Measurements from ENCODE around the gene JOSD2.

Gene JOSD2

DNA sequence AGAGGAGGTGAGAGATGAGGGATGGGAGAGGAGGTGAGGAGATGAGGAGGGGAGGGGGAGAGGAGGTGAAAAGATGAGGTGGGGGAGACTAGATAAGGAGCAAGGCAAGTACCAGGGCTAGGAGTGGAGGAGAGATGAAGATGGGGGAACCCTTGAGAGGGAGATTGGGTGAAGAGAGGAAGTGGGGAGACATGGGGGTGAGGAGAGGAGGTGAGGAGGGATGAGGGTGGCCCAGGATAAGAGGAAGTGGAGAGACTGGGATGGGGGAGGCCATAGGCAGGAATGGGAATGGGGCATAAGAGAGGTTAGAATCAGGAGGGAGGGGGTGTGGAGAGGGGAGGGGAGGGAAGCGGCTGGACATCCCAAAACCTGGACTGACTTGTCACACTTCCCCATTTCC is 51.4 kb downstream of the JOSD2 start:
- TF ChIP-seq, protein P1, sequence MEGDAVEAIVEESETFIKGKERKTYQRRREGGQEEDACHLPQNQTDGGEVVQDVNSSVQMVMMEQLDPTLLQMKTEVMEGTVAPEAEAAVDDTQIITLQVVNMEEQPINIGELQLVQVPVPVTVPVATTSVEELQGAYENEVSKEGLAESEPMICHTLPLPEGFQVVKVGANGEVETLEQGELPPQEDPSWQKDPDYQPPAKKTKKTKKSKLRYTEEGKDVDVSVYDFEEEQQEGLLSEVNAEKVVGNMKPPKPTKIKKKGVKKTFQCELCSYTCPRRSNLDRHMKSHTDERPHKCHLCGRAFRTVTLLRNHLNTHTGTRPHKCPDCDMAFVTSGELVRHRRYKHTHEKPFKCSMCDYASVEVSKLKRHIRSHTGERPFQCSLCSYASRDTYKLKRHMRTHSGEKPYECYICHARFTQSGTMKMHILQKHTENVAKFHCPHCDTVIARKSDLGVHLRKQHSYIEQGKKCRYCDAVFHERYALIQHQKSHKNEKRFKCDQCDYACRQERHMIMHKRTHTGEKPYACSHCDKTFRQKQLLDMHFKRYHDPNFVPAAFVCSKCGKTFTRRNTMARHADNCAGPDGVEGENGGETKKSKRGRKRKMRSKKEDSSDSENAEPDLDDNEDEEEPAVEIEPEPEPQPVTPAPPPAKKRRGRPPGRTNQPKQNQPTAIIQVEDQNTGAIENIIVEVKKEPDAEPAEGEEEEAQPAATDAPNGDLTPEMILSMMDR (IDR thresholded peaks at IDR 0.05): no peak
- intact Hi-C loops (cut with DNase I; ENCODE audit: low total_unique reads): no loop called here

DNA sequence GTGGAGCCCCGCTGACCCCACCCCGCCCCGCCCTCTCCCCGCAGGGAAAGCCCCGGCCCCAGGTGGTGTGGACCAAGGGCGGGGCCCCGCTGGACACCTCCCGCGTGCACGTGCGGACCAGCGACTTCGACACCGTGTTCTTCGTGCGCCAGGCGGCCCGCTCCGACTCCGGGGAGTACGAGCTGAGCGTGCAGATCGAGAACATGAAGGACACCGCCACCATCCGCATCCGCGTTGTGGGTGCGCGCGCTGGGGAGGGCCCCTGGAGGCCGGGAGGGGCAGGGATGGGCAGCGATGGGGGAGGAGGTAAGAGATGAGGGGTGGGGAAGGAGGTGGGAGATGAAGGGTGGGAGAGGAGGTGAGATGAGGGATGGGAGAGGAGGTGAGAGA is 51.9 kb downstream of the JOSD2 start:
- no peaks in the 10 kb centered on the region for H3K9me3 ChIP-seq
- no peaks in the 10 kb centered on the region for H3K4me1 ChIP-seq
- peaks cover 0 to 73% of the 10 kb centered on the region in 2 donors for H3K27me3 ChIP-seq
- H3K4me3 ChIP-seq: no peak overlapping the region
- H3K27ac ChIP-seq: no peak overlapping the region
- H3K36me3 ChIP-seq: no peaks in the 10 kb centered on the region
- TF ChIP-seq, protein P1 (IDR thresholded peaks at IDR 0.05): no peak
- intact Hi-C loops (cut with DNase I; ENCODE audit: low total_unique reads): no loop called here
- DNase-seq: no peak

More for the DNA sequence above, 51.4 kb downstream of the JOSD2 start:
- no peaks in the 10 kb centered on the region for H3K4me1 ChIP-seq
- no peak overlapping the region for H3K4me3 ChIP-seq
- no peak overlapping the region for H3K27ac ChIP-seq
- no peaks in the 10 kb centered on the region for H3K36me3 ChIP-seq
- no peaks in the 10 kb centered on the region for H3K9me3 ChIP-seq
- H3K27me3 ChIP-seq: peaks cover 0 to 78% of the 10 kb centered on the region in 2 donors
- DNase-seq: no peak

DNA sequence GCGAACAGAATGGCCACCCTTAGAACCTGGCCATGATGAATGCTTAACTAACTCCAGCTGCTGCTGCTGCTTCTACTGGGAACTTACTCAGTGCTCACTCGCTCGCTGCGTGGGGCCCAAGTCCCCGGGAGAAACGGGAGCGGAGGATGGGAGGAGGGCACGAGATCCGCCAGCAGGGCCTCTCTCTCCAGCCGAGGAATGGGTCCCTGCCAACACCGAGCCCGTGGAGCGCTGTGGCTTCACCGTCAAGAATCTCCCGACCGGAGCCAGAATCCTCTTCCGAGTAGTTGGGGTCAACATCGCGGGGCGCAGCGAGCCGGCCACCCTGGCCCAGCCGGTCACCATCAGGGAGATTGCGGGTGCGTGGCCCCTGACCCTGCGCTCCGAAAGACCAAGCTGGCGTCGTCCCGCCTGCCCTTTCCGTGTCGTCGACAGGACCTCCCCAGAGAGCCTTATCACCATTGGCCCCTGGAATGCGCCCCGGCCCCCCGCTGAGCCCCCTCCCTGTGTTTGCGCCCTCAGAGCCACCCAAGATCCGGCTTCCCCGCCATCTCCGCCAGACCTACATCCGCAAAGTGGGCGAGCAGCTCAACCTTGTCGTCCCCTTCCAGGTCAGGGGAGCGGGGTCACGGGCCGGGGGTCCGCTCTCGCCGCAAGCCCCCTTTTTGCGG is 52.5 kb downstream of the JOSD2 start:
- no peaks in the 10 kb centered on the region for H3K9me3 ChIP-seq
- H3K36me3 ChIP-seq: no peaks in the 10 kb centered on the region
- DNase-seq: no peak
- TF ChIP-seq, protein P1 (IDR thresholded peaks at IDR 0.05): no peak
- intact Hi-C loops (cut with DNase I; ENCODE audit: low total_unique reads): no loop called here
- peaks cover 0 to 71% of the 10 kb centered on the region in 2 donors for H3K27me3 ChIP-seq
- no peaks in the 10 kb centered on the region for H3K4me1 ChIP-seq
- H3K27ac ChIP-seq: no peak overlapping the region
- H3K4me3 ChIP-seq: no peak overlapping the region

DNA sequence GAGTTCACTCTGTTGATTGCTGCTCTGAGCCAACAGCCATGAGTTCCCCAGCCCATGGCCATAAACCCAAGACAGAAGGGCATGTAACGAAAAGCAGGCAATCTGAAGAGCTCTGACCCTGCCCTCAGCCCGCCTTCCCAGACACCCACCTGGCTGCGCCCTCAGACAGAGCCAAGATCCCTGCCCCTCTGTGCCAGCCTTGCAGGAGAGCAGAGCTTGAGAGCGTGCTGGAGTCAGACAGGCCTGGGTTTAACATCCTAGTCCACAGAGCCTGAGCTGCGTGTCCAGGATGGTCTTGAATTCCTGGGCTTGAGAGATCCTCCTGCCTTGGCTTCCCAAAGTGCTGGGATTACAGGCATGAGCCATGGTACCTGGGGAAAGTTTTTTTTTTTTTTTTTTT is 53.7 kb downstream of the JOSD2 start:
- TF ChIP-seq, protein P1 (IDR thresholded peaks at IDR 0.05): no peak
- Histone ChIP-seq H3K9me3 (no peaks in the 10 kb centered on the region), H3K36me3 (no peaks in the 10 kb centered on the region), H3K4me3 (no peak overlapping the region), H3K27ac (no peak overlapping the region), H3K27me3 (peaks cover 0 to 66% of the 10 kb centered on the region in 2 donors), H3K4me1 (no peaks in the 10 kb centered on the region)
- intact Hi-C loops (cut with DNase I; ENCODE audit: low total_unique reads): no loop called here
- DNase-seq: no peak
